ENCODE measurements around the gene RARRES2. TPM values are rescaled to one million over a fixed set of nuclear protein-coding genes. Genes with fewer than 3 reads are reported as not detected.
A peak's percentile ranks its signal among the peaks of the same experiment; 100 is the strongest.

The RARRES2 gene
- total and polyA plus RNA-seq, 2 of the 13 experiments (the other 11 are each of a cell fraction or from before 2014, with no cell fraction given), result 134 to 172 TPM

DNA sequence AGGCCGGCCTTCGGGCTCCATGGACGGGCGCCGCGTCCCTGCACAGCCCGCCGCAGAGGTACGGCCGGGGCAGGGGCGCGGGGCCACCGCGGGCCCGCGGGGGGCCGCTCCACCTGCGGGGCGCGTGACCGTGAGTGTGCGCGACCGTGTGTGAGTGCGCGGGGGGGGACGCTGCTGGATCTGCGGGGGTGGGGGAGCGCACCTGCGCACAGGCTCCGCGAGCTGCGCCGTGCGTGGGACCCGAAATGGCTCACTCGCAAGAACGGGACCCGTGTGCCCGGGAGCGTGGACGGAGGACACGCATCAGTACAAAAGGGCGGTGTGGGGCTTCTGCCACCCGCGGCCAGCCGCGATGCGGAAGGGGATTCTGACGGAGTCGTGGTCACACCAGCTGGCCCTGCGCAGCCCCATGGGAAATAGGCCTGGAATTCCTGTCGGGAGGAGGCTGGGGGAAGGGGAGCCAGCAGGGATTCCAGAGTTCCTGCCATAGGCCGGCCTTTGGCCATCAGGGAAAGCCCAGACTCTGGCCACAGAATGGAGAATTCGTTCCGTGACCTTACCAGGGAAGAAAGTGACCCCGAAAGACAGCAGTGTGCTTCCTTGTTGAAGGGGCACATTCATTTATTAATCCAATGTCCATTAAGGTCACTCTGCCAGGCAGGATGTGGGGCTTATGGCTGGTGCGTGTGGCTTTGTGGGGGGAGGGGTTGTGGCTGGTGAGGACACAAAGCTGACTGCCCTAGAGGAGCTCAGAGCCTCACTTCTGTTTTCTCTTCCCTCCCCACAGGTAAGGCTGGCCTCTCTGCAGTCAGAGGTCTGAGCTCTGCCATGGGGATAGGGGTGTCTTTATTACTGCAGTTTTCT is 27.7 kb upstream of the RARRES2 start (continued):
- TF ChIP-seq HNF4G (IDR thresholded peaks at IDR 0.05; ENCODE audit: borderline replicate concordance, low read depth, low read length) (peak; percentile 23; the same call in 1 of the 2 replicates), HNF4G (CRISPR knock-in tag; IDR thresholded peaks at IDR 0.05; ENCODE audit: borderline replicate concordance, low read depth) (no peak), ELF4 (CRISPR knock-in tag; IDR thresholded peaks at IDR 0.05; ENCODE audit: borderline replicate concordance) (no peak), ZNF784 (CRISPR knock-in tag; IDR thresholded peaks at IDR 0.05; ENCODE audit: borderline replicate concordance) (no peak), ZBTB34 (CRISPR knock-in tag; IDR thresholded peaks at IDR 0.05) (no peak), ZNF564 (CRISPR knock-in tag; IDR thresholded peaks at IDR 0.05) (no peak), ZNF12 (CRISPR knock-in tag; IDR thresholded peaks at IDR 0.05) (no peak), RFX1 (IDR thresholded peaks at IDR 0.05) (no peak), FOXK1 (CRISPR knock-in tag; IDR thresholded peaks at IDR 0.05; ENCODE audit: borderline replicate concordance, low read depth) (no peak), ZNF180 (CRISPR knock-in tag; IDR thresholded peaks at IDR 0.05; ENCODE audit: borderline replicate concordance, low read depth) (no peak), ZNF501 (CRISPR knock-in tag; IDR thresholded peaks at IDR 0.05) (no peak), ZNF883 (CRISPR knock-in tag; IDR thresholded peaks at IDR 0.05; ENCODE audit: not compliant biosample characterization) (no peak), SALL1 (CRISPR knock-in tag; IDR thresholded peaks at IDR 0.05) (peak; percentile 22; the same call in 1 of the 2 replicates), STAG1 (CRISPR knock-in tag; IDR thresholded peaks at IDR 0.05) (no peak), ZMYM4 (CRISPR knock-in tag; IDR thresholded peaks at IDR 0.05) (no peak), ZBTB7B (CRISPR knock-in tag; IDR thresholded peaks at IDR 0.05) (no peak), ZNF33B (CRISPR knock-in tag; IDR thresholded peaks at IDR 0.05) (no peak), ZNF446 (CRISPR knock-in tag; IDR thresholded peaks at IDR 0.05) (no peak), SIX4 (CRISPR knock-in tag; IDR thresholded peaks at IDR 0.05) (no peak; the same call in 1 of the 2 replicates), SMAD3 (CRISPR knock-in tag; IDR thresholded peaks at IDR 0.05) (no peak), ZNF468 (CRISPR knock-in tag; IDR thresholded peaks at IDR 0.05) (no peak), HIVEP1 (CRISPR knock-in tag; IDR thresholded peaks at IDR 0.05) (peak; percentile 79), ZNF740 (CRISPR knock-in tag; IDR thresholded peaks at IDR 0.05) (peak; percentile 71; the same call in 1 of the 2 replicates)
- TF ChIP-seq, protein P1, sequence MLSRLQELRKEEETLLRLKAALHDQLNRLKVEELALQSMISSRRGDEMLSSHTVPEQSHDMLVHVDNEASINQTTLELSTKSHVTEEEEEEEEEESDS (CRISPR knock-in tag; IDR thresholded peaks at IDR 0.05; ENCODE audit: borderline replicate concordance), result no peak
- TF ChIP-seq, protein P2, sequence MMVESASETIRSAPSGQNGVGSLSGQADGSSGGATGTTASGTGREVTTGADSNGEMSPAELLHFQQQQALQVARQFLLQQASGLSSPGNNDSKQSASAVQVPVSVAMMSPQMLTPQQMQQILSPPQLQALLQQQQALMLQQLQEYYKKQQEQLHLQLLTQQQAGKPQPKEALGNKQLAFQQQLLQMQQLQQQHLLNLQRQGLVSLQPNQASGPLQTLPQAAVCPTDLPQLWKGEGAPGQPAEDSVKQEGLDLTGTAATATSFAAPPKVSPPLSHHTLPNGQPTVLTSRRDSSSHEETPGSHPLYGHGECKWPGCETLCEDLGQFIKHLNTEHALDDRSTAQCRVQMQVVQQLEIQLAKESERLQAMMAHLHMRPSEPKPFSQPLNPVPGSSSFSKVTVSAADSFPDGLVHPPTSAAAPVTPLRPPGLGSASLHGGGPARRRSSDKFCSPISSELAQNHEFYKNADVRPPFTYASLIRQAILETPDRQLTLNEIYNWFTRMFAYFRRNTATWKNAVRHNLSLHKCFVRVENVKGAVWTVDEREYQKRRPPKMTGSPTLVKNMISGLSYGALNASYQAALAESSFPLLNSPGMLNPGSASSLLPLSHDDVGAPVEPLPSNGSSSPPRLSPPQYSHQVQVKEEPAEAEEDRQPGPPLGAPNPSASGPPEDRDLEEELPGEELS (CRISPR knock-in tag; IDR thresholded peaks at IDR 0.05), result no peak

Data from HepG2 (cell line).